H9 (cell line): ENCODE results near the gene PSKH1. TPM values are rescaled to one million over a fixed set of nuclear protein-coding genes. Genes with fewer than 3 reads are reported as not detected.

ENCODE experiments used
- DNase-seq: peaks from one replicate; pipeline ENCODE4 v3.0.0-alpha.2; 2017
- H2AFZ ChIP-seq: one replicate; pipeline ENCODE4 v1.6.1; 2013; ENCODE audit warnings: mild to moderate bottlenecking, low read length, control low read depth, moderate library complexity
- H2AK5ac ChIP-seq: 2 replicates; pipeline ENCODE4 v1.6.1; 2013; ENCODE audit warnings: low read length, control low read depth, mixed read lengths; ENCODE audit not compliant: insufficient read length
- H2BK120ac ChIP-seq: one replicate; pipeline ENCODE4 v1.6.1; 2013; ENCODE audit warnings: low read depth, mild to moderate bottlenecking, low read length, control low read depth, inconsistent platforms; ENCODE audit not compliant: poor library complexity, severe bottlenecking
- H2BK12ac ChIP-seq: 2 replicates; pipeline ENCODE4 v1.6.1; 2013; ENCODE audit warnings: low read length, control low read depth, mixed read lengths, low read depth; ENCODE audit not compliant: insufficient read length
- H2BK15ac ChIP-seq: 2 replicates; pipeline ENCODE4 v1.6.1; 2013; ENCODE audit warnings: low read depth, low read length, control low read depth
- H2BK20ac ChIP-seq: one replicate; pipeline ENCODE4 v1.6.1; 2013; ENCODE audit warnings: low read depth, mild to moderate bottlenecking, low read length, control low read depth, inconsistent platforms; ENCODE audit not compliant: poor library complexity, severe bottlenecking
- H2BK5ac ChIP-seq: 2 replicates; pipeline ENCODE4 v1.6.1; 2013; ENCODE audit warnings: low read length, control low read depth, mixed read lengths; ENCODE audit not compliant: insufficient read length
- H3K14ac ChIP-seq: 2 replicates; pipeline ENCODE4 v1.6.1; 2013; ENCODE audit warnings: low read length, control low read depth; ENCODE audit not compliant: insufficient read depth
- H3K18ac ChIP-seq: 2 replicates; pipeline ENCODE4 v1.6.1; 2013; ENCODE audit warnings: low read depth, mild to moderate bottlenecking, mixed read lengths, low read length, control low read depth; ENCODE audit not compliant: insufficient read length
- H3K23ac ChIP-seq: 2 replicates; pipeline ENCODE4 v1.6.1; 2013; ENCODE audit warnings: low read length, control low read depth, mixed read lengths, low read depth; ENCODE audit not compliant: insufficient read length
- H3K23me2 ChIP-seq: 2 replicates; pipeline ENCODE4 v1.6.1; 2013; ENCODE audit warnings: low read depth, mild to moderate bottlenecking, mixed read lengths, low read length, control low read depth; ENCODE audit not compliant: insufficient read length, poor library complexity, severe bottlenecking
- H3K27ac ChIP-seq: 2 replicates; pipeline ENCODE4 v1.5.1; 2013; ENCODE audit warnings: low read length, control low read depth, mixed read lengths, low read depth; ENCODE audit not compliant: insufficient read length
- H3K27me3 ChIP-seq: 2 replicates; pipeline ENCODE4 v1.6.1; 2013; ENCODE audit warnings: low read length, control low read depth, inconsistent platforms; ENCODE audit not compliant: insufficient read depth
- H3K4ac ChIP-seq: 2 replicates; pipeline ENCODE4 v1.6.1; 2013; ENCODE audit warnings: low read depth, mild to moderate bottlenecking, control low read depth, inconsistent platforms, low read length, moderate library complexity
- H3K4me1 ChIP-seq: 2 replicates; pipeline ENCODE4 v1.6.1; 2013; ENCODE audit warnings: low read length, control low read depth, inconsistent platforms; ENCODE audit not compliant: insufficient read depth
- H3K4me2 ChIP-seq: 2 replicates; pipeline ENCODE4 v1.6.1; 2013; ENCODE audit warnings: low read length, control low read depth, mixed read lengths; ENCODE audit not compliant: insufficient read length, insufficient read depth
- H3K56ac ChIP-seq: 2 replicates; pipeline ENCODE4 v1.6.1; 2013; ENCODE audit warnings: low read depth, mild to moderate bottlenecking, mixed read lengths, low read length, control low read depth; ENCODE audit not compliant: insufficient read length
- H3K79me1 ChIP-seq: 2 replicates; pipeline ENCODE4 v1.6.1; 2013; ENCODE audit warnings: low read depth, mild to moderate bottlenecking, moderate library complexity, low read length, control low read depth, inconsistent platforms; ENCODE audit not compliant: insufficient read depth, poor library complexity, severe bottlenecking
- H3K79me2 ChIP-seq: 2 replicates; pipeline ENCODE4 v1.6.1; 2013; ENCODE audit warnings: low read length, control low read depth, inconsistent platforms; ENCODE audit not compliant: insufficient read depth
- H3K9ac ChIP-seq: 2 replicates; pipeline ENCODE4 v1.6.1; 2013; ENCODE audit warnings: low read length, control low read depth, mixed read lengths; ENCODE audit not compliant: insufficient read length; ENCODE audit errors: extremely low read depth
- H3K9me3 ChIP-seq: one replicate; pipeline ENCODE4 v1.6.1; 2013; ENCODE audit warnings: low read depth, low read length, inconsistent platforms; ENCODE audit not compliant: control insufficient read depth
- H3T11ph ChIP-seq: one replicate; pipeline ENCODE4 v1.6.1; 2013; ENCODE audit warnings: mild to moderate bottlenecking, low read length, control low read depth, inconsistent platforms
- H4K20me1 ChIP-seq: one replicate; pipeline ENCODE4 v1.6.1; 2013; ENCODE audit not compliant: control insufficient read depth, insufficient read length, insufficient read depth
- H4K5ac ChIP-seq: 2 replicates; pipeline ENCODE4 v1.6.1; 2013; ENCODE audit warnings: low read depth, mild to moderate bottlenecking, mixed read lengths, low read length, control low read depth; ENCODE audit not compliant: insufficient read length
- H4K8ac ChIP-seq: replicated peaks from 2 replicates; pipeline ENCODE4 v1.6.1; 2013; ENCODE audit warnings: low read length, control low read depth, mixed read lengths, low read depth; ENCODE audit not compliant: insufficient read length
- H4K91ac ChIP-seq: 2 replicates; pipeline ENCODE4 v1.6.1; 2013; ENCODE audit warnings: low read depth, mild to moderate bottlenecking, moderate library complexity, mixed read lengths, low read length, control low read depth; ENCODE audit not compliant: insufficient read length
- H3K27ac Mint-ChIP-seq, 3 experiments: 2 replicates in 2 of 3; 3 replicates in 1 of 3; pipeline ENCODE4 v1.8.0; 2020 to 2021; ENCODE audit warnings: mixed read lengths in 3 of 3, mild to moderate bottlenecking in 1 of 3, moderate library complexity in 1 of 3
- H3K27me3 Mint-ChIP-seq: 2 replicates; pipeline ENCODE4 v1.8.0; 2021; ENCODE audit warnings: low read depth, mild to moderate bottlenecking, moderate library complexity, mixed read lengths
- H3K36me3 Mint-ChIP-seq, 3 experiments: 2 replicates in 2 of 3; 3 replicates in 1 of 3; pipeline ENCODE4 v1.8.0; 2020 to 2021; ENCODE audit warnings: low read depth in 3 of 3, mixed read lengths in 3 of 3; ENCODE audit not compliant: insufficient read depth in 1 of 3
- H3K4me1 Mint-ChIP-seq, 2 experiments: 2 replicates each; pipeline ENCODE4 v1.8.0; 2020; ENCODE audit warnings: mixed read lengths in 2 of 2
- H3K4me3 Mint-ChIP-seq, 2 experiments: 2 replicates in 1 of 2; 3 replicates in 1 of 2; pipeline ENCODE4 v1.8.0; 2020 to 2021; ENCODE audit warnings: mild to moderate bottlenecking in 2 of 2, mixed read lengths in 2 of 2, moderate library complexity in 1 of 2
- H3K9me3 Mint-ChIP-seq, 2 experiments: 2 replicates in 1 of 2; 3 replicates in 1 of 2; pipeline ENCODE4 v1.8.0; 2020; ENCODE audit warnings: mild to moderate bottlenecking in 2 of 2, mixed read lengths in 2 of 2, moderate library complexity in 1 of 2
- CTCF ChIP-seq: fragments of 200-600 bp; sonication (generic); conservative IDR thresholded peaks from 3 replicates; pipeline ENCODE4 v1.8.0; 2021; ENCODE audit warnings: antibody characterized with exemption, mild to moderate bottlenecking
- WGBS: extraction: QIAGEN DNeasy Blood & Tissue Kit; methylation state at CpG from one replicate; pipeline ENCODE4 v1.1.7; 2013; ENCODE audit warnings: missing lambda C conversion rate, low lambda C conversion rate, mixed read lengths; ENCODE audit not compliant: insufficient read length; ENCODE audit errors: extremely low coverage; 5-methylcytosine and 5-hydroxymethylcytosine counted together
- total RNA-seq: library from RNA; stranded (reverse); gene quantifications from 2 replicates; pipeline ENCODE4 v1.2.1, GENCODE V29; 2021

PSKH1 gene
- total RNA-seq, 1 experiment from 2014 or later: 29.1 TPM

DNA sequence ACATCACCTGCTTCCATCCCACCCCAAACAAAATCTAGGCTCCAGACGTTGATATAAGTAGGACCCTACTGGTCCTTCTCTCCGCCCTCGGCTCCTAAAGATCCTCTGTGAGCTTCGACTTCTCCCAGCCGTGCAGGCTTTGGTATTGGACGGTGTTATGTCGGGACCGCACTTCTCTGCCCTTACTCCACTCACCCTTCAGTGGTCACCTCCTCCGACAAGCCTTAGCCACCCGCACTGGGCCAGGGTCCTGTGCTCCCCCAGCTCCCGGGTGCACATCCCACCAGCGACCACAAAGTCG, 42.0 kb downstream of the PSKH1 start:
- peaks cover 20 to 23% of the 10 kb centered on the region in 2 experiments for H3K4me1 Mint-ChIP-seq
- Histone ChIP-seq H3T11ph (no peak overlapping the region), H2BK20ac (no peak overlapping the region), H3K4me2 (peak overlapping the region; percentile 30), H3K23ac (no peak overlapping the region), H2AK5ac (no peak overlapping the region), H3K9me3 (no peaks in the 10 kb centered on the region), H2BK15ac (no peak overlapping the region), H4K91ac (no peak overlapping the region), H3K79me2 (no peaks in the 10 kb centered on the region), H3K79me1 (no peaks in the 10 kb centered on the region), H3K4me1 (peaks cover 3% of the 10 kb centered on the region; the same call in 1 of the 2 replicates), H3K56ac (no peak overlapping the region), H2AFZ (no peak overlapping the region), H3K27me3 (no peaks in the 10 kb centered on the region), H4K5ac (no peak overlapping the region), H2BK120ac (no peak overlapping the region), H3K9ac (peak overlapping the region; percentile 25), H3K4ac (no peak overlapping the region), H4K8ac (no peak overlapping the region), H4K20me1 (no peaks in the 10 kb centered on the region), H3K18ac (no peak overlapping the region), H3K27ac (no peak overlapping the region), H3K23me2 (peaks cover 18% of the 10 kb centered on the region), H2BK5ac (no peak overlapping the region), H3K14ac (peak overlapping the region; percentile 10; the same call in 1 of the 2 replicates), H2BK12ac (no peak overlapping the region)
- peaks cover 6 to 41% (median 10%) of the 10 kb centered on the region in 3 experiments; a peak in 5 of 7 replicates for H3K36me3 Mint-ChIP-seq
- DNase-seq: no peak
- H3K4me3 Mint-ChIP-seq: peak overlapping the region; percentile 98 to 100
- no CpG with 5 or more reads among the region's 13 CpGs for WGBS
- peak overlapping the region; percentile 45 to 94 (median 59); a peak in 4 of 7 replicates for H3K27ac Mint-ChIP-seq
- no peak for TF ChIP-seq CTCF
- H3K9me3 Mint-ChIP-seq: peaks cover 0 to 2% of the 10 kb centered on the region in 2 experiments; a peak in 2 of 5 replicates
- H3K27me3 Mint-ChIP-seq: peaks cover 10% of the 10 kb centered on the region
